ENCODE results near the gene A3GALT2. TPM values are rescaled to one million over a fixed set of nuclear protein-coding genes. Genes with fewer than 3 reads are reported as not detected.

Gene A3GALT2
- total RNA-seq, 1 experiment from 2014 or later = not detected

DNA sequence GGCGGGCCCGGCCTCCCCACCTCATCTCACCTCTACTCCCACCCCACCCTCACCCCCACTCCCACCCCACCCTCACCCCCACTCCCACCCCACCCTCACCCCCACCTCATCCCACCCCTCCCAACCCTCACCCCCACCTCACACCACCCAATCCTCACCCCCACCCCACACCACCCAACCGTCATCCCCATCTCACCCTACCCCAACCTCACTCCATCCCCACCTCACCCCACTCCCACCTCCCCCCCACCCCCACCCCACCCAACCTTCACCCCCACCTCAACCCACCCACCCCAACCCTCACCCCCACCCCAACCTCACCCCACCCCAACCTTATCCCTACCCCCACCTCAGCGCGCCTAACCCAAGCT is 13.4 kb downstream of the A3GALT2 start:
- DNase-seq = no peak
- Histone ChIP-seq H2BK120ac (ENCODE audit: low read depth, low read length, poor library complexity, severe bottlenecking) (no peak overlapping the region), H4K8ac (replicated peaks; ENCODE audit: insufficient read length, low read depth, low read length) (no peak overlapping the region), H4K91ac (ENCODE audit: insufficient read length, low read depth, low read length) (no peak overlapping the region), H2BK15ac (ENCODE audit: low read depth, low read length) (no peak overlapping the region), H3T11ph (ENCODE audit: low read length) (no peak overlapping the region), H3K56ac (ENCODE audit: insufficient read length, low read depth, low read length) (no peak overlapping the region), H2AK5ac (ENCODE audit: insufficient read length, low read length) (no peak overlapping the region), H3K4me2 (ENCODE audit: insufficient read depth, insufficient read length, low read length) (no peak overlapping the region), H2BK5ac (ENCODE audit: insufficient read length, low read length) (no peak overlapping the region), H3K79me1 (ENCODE audit: insufficient read depth, low read depth, low read length, poor library complexity, severe bottlenecking) (no peaks in the 10 kb centered on the region), H3K27me3 (ENCODE audit: insufficient read depth, low read length) (peaks cover 4% of the 10 kb centered on the region; the same call in 1 of the 2 replicates), H3K23ac (ENCODE audit: insufficient read length, low read depth, low read length) (no peak overlapping the region), H2BK12ac (ENCODE audit: insufficient read length, low read depth, low read length) (no peak overlapping the region), H3K9ac (ENCODE audit: extremely low read depth, insufficient read length, low read length) (no peak overlapping the region), H3K23me2 (ENCODE audit: insufficient read length, low read depth, low read length, poor library complexity, severe bottlenecking) (peaks cover 3% of the 10 kb centered on the region), H3K14ac (ENCODE audit: insufficient read depth, low read length) (no peak overlapping the region), H2AFZ (ENCODE audit: low read length) (no peak overlapping the region), H3K9me3 (ENCODE audit: control insufficient read depth, low read depth, low read length) (no peaks in the 10 kb centered on the region), H3K4ac (ENCODE audit: low read depth, low read length) (no peak overlapping the region), H3K4me1 (ENCODE audit: insufficient read depth, low read length) (no peaks in the 10 kb centered on the region), H3K79me2 (ENCODE audit: insufficient read depth, low read length) (no peaks in the 10 kb centered on the region), H2BK20ac (ENCODE audit: low read depth, low read length, poor library complexity, severe bottlenecking) (no peak overlapping the region), H3K27ac (ENCODE audit: insufficient read length, low read depth, low read length) (no peak overlapping the region), H4K20me1 (ENCODE audit: control insufficient read depth, insufficient read depth, insufficient read length) (no peaks in the 10 kb centered on the region), H3K18ac (ENCODE audit: insufficient read length, low read depth, low read length) (no peak overlapping the region), H4K5ac (ENCODE audit: insufficient read length, low read depth, low read length) (no peak overlapping the region)
- TF ChIP-seq, protein P1, sequence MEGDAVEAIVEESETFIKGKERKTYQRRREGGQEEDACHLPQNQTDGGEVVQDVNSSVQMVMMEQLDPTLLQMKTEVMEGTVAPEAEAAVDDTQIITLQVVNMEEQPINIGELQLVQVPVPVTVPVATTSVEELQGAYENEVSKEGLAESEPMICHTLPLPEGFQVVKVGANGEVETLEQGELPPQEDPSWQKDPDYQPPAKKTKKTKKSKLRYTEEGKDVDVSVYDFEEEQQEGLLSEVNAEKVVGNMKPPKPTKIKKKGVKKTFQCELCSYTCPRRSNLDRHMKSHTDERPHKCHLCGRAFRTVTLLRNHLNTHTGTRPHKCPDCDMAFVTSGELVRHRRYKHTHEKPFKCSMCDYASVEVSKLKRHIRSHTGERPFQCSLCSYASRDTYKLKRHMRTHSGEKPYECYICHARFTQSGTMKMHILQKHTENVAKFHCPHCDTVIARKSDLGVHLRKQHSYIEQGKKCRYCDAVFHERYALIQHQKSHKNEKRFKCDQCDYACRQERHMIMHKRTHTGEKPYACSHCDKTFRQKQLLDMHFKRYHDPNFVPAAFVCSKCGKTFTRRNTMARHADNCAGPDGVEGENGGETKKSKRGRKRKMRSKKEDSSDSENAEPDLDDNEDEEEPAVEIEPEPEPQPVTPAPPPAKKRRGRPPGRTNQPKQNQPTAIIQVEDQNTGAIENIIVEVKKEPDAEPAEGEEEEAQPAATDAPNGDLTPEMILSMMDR (conservative IDR thresholded peaks at IDR 0.05) = no peak
- Mint-ChIP-seq H3K4me3 (no peak overlapping the region), H3K36me3 (ENCODE audit: insufficient read depth in 1 of 3, low read depth in 3 of 3) (peaks cover 0 to 2% (median under 1%) of the 10 kb centered on the region in 3 experiments; a peak in 3 of 7 replicates), H3K4me1 (peaks cover 2 to 5% of the 10 kb centered on the region in 2 experiments; a peak in 3 of 4 replicates), H3K27me3 (ENCODE audit: low read depth) (peaks cover 19% of the 10 kb centered on the region), H3K9me3 (no peaks in the 10 kb centered on the region; a peak in 3 of 5 replicates), H3K27ac (no peak overlapping the region)
- WGBS (ENCODE audit: extremely low coverage, insufficient read length, low lambda C conversion rate) = no CpG with 5 or more reads among the region's 5 CpGs

Measured in H9 (cell line).